ENCODE measurements around the gene NTNG1. TPM values are rescaled to one million over a fixed set of nuclear protein-coding genes. Genes with fewer than 3 reads are reported as not detected.

The NTNG1 gene
- total and polyA plus RNA-seq, 8 donors = 5.7 to 28.0 (median 22.3) TPM

- Histone ChIP-seq H3K4me1 (no peaks in the 10 kb centered on the region), H3K27me3 (peaks cover 0 to 5% of the 10 kb centered on the region in 2 donors), H3K27ac (no peak overlapping the region), H3K4me3 (no peak overlapping the region), H3K36me3 (no peaks in the 10 kb centered on the region), H3K9me3 (no peaks in the 10 kb centered on the region)
- no peak for TF ChIP-seq CTCF (IDR thresholded peaks at IDR 0.05)
- intact Hi-C loops (cut with DNase I) = loop anchor here in 1 of 2 donors (10.0 kb wide), 1 partner anchor 258 kb away; no protein-coding TSS in a partner anchor
- ATAC-seq (no peak), DNase-seq (no peak)
Observed at GRCh38 chr1:107532318-107532717, 391.5 kb downstream of the NTNG1 start.

Other genes starting within 250 kb of the NTNG1 start
- 10 to 100 TPM; 11.1 to 11.5 TPM for gene PRMT6, start 84.4 kb upstream of the NTNG1 start, total RNA-seq
- 10 to 100 TPM; 22.4 to 28.6 (median 26.2) TPM for gene PRMT6, start 84.4 kb upstream of the NTNG1 start, polyA plus RNA-seq (ENCODE audit: insufficient read length in 6 of 6)